Bronchial epithelial cell (primary cell): ENCODE results near the gene FAM193A. TPM values are rescaled to one million over a fixed set of nuclear protein-coding genes. Genes with fewer than 3 reads are reported as not detected.

Source experiments
- DNase-seq: peaks from one replicate; pipeline ENCODE4 v3.0.0-alpha.2; 2010; ENCODE audit warnings: low read depth
- FAIRE-seq: peaks from 2 replicates; lab custom pipeline; 2011; peaks lifted over from hg19 to GRCh38; lab: Jason Lieb, UNC
- H3K27me3 ChIP-seq: 2 replicates; pipeline ENCODE4 v1.5.1; 2011; ENCODE audit warnings: low read length; ENCODE audit not compliant: control insufficient read depth, insufficient read depth
- H3K36me3 ChIP-seq: 2 replicates; pipeline ENCODE4 v1.5.1; 2011; ENCODE audit warnings: low read length; ENCODE audit not compliant: control insufficient read depth, insufficient read depth
- H3K4me3 ChIP-seq: 2 replicates; pipeline ENCODE4 v1.5.1; 2011; ENCODE audit warnings: mild to moderate bottlenecking, low read depth, low read length, control low read depth
- total RNA-seq: library from RNA; depleted of rRNA; stranded (reverse); fragments of >200 nt; gene quantifications from 2 replicates; pipeline ENCODE4 v1.2.1, GENCODE V29; 2014
- TF ChIP-seq, protein P1 (sequence below): IDR thresholded peaks from 2 replicates; pipeline ENCODE4 v1.5.1; 2011; ENCODE audit warnings: mild to moderate bottlenecking, moderate library complexity, low read length, control low read depth, inconsistent platforms; ENCODE audit not compliant: insufficient read depth, severe bottlenecking

FAM193A gene
- total RNA-seq, 1 donor from 2014 or later = 6.6 TPM

DNA sequence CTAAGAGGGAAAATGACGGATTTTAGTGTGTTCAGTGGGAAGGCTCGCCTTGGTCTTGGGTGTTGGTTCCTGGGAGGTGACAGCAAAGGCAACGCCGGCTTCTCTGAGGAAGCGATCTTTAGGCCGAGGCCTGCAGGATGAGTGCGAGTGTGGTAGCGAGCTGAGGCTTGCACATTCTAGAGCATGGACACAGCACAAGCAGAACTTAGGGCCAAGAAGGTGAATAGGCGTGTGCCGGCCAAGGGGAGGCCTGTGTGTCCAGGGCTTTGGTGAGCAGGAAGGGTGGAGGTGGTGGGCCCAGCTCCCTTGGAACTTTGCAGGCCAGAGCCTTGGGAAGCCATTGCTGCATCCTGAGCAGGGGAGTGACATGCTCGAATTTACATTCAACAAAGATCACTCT, 151.8 kb downstream of the FAM193A start:
- H3K36me3 ChIP-seq = peaks cover 13% of the 10 kb centered on the region
- DNase-seq = no peak

DNA sequence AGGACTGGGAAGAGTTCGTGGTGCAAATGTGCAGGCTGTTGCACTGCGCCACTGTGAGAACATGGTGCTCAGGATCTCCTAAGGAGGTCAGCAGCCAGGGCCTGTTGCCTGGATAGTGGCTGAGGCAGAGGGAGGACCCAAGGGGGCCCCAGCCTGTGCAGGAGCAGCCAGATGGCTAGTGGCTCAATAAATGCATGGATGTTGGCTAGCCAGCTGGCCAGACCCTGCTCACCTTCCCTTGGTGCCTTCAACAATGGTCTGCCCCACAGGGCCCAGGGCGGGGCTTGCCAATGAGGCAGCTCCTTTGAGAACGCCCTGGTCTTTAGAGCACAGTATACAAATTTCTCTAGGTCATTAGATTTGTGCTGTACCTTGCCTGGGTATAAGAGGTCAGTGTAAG, 152.2 kb downstream of the FAM193A start:
- FAIRE-seq = no peak
- Histone ChIP-seq H3K36me3 (peaks cover 16% of the 10 kb centered on the region), H3K27me3 (no peaks in the 10 kb centered on the region), H3K4me3 (no peak overlapping the region)
- TF ChIP-seq, protein P1, sequence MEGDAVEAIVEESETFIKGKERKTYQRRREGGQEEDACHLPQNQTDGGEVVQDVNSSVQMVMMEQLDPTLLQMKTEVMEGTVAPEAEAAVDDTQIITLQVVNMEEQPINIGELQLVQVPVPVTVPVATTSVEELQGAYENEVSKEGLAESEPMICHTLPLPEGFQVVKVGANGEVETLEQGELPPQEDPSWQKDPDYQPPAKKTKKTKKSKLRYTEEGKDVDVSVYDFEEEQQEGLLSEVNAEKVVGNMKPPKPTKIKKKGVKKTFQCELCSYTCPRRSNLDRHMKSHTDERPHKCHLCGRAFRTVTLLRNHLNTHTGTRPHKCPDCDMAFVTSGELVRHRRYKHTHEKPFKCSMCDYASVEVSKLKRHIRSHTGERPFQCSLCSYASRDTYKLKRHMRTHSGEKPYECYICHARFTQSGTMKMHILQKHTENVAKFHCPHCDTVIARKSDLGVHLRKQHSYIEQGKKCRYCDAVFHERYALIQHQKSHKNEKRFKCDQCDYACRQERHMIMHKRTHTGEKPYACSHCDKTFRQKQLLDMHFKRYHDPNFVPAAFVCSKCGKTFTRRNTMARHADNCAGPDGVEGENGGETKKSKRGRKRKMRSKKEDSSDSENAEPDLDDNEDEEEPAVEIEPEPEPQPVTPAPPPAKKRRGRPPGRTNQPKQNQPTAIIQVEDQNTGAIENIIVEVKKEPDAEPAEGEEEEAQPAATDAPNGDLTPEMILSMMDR = no peak
- no peak for DNase-seq

More for the DNA sequence above, 151.8 kb downstream of the FAM193A start:
- TF ChIP-seq, protein P1 = no peak
- FAIRE-seq = no peak
- Histone ChIP-seq H3K27me3 (no peaks in the 10 kb centered on the region), H3K4me3 (no peak overlapping the region)

DNA sequence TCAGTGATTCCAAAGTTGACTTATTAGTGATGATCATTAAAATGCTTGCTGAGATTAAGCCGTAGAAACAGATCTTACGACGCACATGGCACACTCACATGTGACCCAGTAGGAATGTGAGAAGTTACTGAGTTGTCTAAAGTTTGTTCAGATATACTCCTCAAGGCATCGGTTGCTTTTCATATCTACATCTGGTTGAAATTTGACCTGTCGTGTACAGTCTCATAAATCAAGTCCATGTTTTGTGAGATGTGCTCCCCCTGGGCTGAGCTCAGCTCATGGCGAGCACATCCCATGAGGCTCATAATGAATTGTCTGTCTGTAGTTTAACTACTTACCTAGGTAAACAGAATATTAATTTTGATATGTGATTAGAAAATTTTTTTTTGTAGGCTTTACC, 152.7 kb downstream of the FAM193A start:
- TF ChIP-seq, protein P1 = no peak
- DNase-seq (no peak), FAIRE-seq (no peak)
- Histone ChIP-seq H3K36me3 (peaks cover 17% of the 10 kb centered on the region), H3K4me3 (no peak overlapping the region), H3K27me3 (no peaks in the 10 kb centered on the region)

DNA sequence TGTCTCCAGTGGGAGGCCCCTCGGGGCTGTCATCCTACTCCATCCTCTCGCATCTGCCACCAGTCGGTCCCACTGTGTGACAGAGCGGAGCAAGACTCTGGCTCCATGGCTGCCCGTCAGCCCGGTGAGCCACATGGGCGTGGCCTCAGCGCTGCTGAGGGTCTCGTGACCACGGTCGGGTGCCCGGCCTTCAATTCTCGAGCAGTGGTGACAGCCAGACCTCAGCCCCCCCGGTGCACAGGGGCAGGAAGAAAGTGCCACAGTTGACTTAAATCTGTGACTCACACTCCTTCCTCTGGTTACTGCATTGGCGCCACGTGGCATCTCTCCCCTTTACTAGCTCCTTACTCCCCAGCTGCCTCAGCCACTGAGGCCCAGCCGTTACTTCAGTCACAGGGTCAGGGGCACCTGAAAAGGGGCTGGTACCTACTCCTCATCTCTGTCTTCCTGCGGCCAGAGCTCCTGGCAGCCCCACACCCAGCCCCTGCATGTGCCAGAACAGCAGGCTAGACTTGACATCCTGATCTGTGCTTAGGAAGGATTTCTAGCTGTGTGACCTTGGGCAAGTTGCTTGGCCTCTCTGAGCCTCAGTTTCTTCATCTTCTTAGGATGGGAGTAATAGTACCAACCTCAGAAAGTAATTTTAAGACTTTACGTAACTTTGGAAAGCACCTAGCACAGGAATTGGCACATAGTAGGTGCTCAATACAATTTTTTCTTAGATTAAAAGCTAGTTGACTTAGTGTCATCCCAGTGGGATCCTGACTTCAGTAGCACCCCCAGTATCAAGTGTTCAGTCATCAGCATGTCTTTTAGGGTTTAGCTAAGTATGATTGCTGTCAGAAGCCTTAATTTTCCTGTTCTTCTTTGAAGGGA, 153.6 kb downstream of the FAM193A start:
- DNase-seq (no peak), FAIRE-seq (no peak)
- TF ChIP-seq, protein P1 = no peak
- H3K27me3 ChIP-seq = no peaks in the 10 kb centered on the region
- H3K36me3 ChIP-seq = peaks cover 17% of the 10 kb centered on the region
- H3K4me3 ChIP-seq = no peak overlapping the region

DNA sequence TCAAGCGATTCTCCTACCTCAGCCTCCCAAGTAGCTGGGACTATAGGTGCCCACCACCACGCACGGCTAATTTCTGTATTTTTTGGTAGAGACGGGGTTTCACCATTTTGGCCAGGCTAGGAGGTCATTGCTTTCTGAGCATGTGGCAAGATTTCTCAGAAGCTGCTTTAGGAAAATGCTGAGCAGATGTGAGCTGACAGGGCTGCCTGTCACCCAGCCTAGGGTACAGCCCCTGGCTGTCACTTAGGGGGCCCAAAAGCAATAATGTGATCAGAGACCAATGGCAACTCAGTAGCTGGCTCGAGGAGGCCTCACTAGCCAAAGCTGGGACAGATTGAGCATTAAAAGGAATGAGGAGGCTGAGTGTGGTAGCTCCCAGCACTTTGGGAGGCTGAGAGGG, 154.9 kb downstream of the FAM193A start:
- Histone ChIP-seq H3K36me3 (peaks cover 17% of the 10 kb centered on the region), H3K27me3 (no peaks in the 10 kb centered on the region), H3K4me3 (no peak overlapping the region)
- TF ChIP-seq, protein P1 = no peak
- DNase-seq (no peak), FAIRE-seq (no peak)

DNA sequence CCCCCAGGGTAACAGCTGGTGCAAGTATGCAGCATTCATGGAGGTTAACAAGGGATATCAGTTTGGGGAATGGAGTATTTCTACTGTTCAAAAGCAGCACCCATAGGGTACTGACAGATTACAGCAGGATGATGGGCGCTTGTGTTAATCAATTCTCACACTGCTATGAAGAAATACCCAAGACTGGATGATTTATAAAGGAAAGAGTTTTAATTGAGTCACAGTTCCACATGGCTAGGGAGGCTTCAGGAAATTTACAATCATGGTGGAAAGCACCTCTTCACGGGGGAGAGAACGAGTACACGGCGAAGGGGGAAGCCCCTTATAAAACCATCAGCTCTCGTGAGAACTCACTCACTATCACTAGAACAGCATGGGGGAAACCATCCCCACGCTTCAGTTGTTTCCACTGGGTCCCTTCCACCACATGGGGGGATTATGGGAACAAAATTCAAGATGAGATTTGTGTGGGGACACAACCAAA, 155.5 kb downstream of the FAM193A start:
- TF ChIP-seq, protein P1 = no peak
- H3K36me3 ChIP-seq = peaks cover 19% of the 10 kb centered on the region
- DNase-seq = no peak
- FAIRE-seq = no peak
- H3K4me3 ChIP-seq = no peak overlapping the region
- H3K27me3 ChIP-seq = no peaks in the 10 kb centered on the region
